Ramos (cell line): ENCODE results near the gene ULBP3.
"Not testable (repeated sequence)": the region's sequence is repeated elsewhere in the genome, so short reads cannot be mapped to it uniquely, and the experiment has no call there.

ENCODE experiments used
- in situ Hi-C: fragments of 300-500 bp; cut with MboI; formaldehyde crosslinking; loops from one replicate; pipeline ENCODE4 v1.14.3; 2022; ENCODE audit warnings: low sequenced_read_pairs; ENCODE audit not compliant: unreplicated experiment

The ULBP3 gene

GRCh38 chr6:150079604-150080003 is 10.7 kb upstream of the ULBP3 start:
- in situ Hi-C loops = loop anchor here (5.0 to 10.0 kb wide), 3 partner anchors 113 to 735 kb away; no protein-coding TSS in a partner anchor

GRCh38 chr6:150078788-150079187 is 9.9 kb upstream of the ULBP3 start:
- in situ Hi-C loops = no loop called here

GRCh38 chr6:150076196-150076893 is 7.4 kb upstream of the ULBP3 start:
- in situ Hi-C loops = no loop called here

- in situ Hi-C loops = no loop called here
Observed at GRCh38 chr6:150075034-150075421, 6.1 kb upstream of the ULBP3 start.

- in situ Hi-C loops = loop anchor here (5.0 kb wide), 1 partner anchor 263 kb away; no protein-coding TSS in a partner anchor
Observed at GRCh38 chr6:150074396-150075033, 5.6 kb upstream of the ULBP3 start.

- in situ Hi-C loops = loop anchor here (5.0 kb wide), 1 partner anchor 265 kb away; no protein-coding TSS in a partner anchor
Observed at GRCh38 chr6:150072201-150072600, 3.3 kb upstream of the ULBP3 start.

GRCh38 chr6:150070236-150070818 is 1.4 kb upstream of the ULBP3 start:
- in situ Hi-C loops = loop anchor here (5.0 kb wide), 1 partner anchor 267 kb away; no protein-coding TSS in a partner anchor

GRCh38 chr6:150069706-150070105 is 785 bp upstream of the ULBP3 start:
- in situ Hi-C loops = loop anchor here (5.0 kb wide), 1 partner anchor 268 kb away; no protein-coding TSS in a partner anchor

GRCh38 chr6:150068151-150068550 is 770 bp downstream of the ULBP3 start:
- in situ Hi-C loops = no loop called here

- in situ Hi-C loops = no loop called here
Observed at GRCh38 chr6:150065083-150065482, 3.8 kb downstream of the ULBP3 start.

- in situ Hi-C loops = no loop called here
Observed at GRCh38 chr6:150063640-150064039, 5.3 kb downstream of the ULBP3 start.

GRCh38 chr6:150059973-150060372 is 8.9 kb downstream of the ULBP3 start:
- in situ Hi-C loops = not testable (repeated sequence)

GRCh38 chr6:150058986-150059385 is 9.9 kb downstream of the ULBP3 start:
- in situ Hi-C loops = no loop called here

GRCh38 chr6:150058231-150058792 is 10.6 kb downstream of the ULBP3 start:
- in situ Hi-C loops = no loop called here

- in situ Hi-C loops = no loop called here
Observed at GRCh38 chr6:150057501-150057951, 11.4 kb downstream of the ULBP3 start.

GRCh38 chr6:150056916-150057315 is 12.0 kb downstream of the ULBP3 start:
- in situ Hi-C loops = no loop called here

GRCh38 chr6:150056156-150056555 is 12.8 kb downstream of the ULBP3 start:
- in situ Hi-C loops = no loop called here

- in situ Hi-C loops = no loop called here
Observed at GRCh38 chr6:150055131-150055530, 13.8 kb downstream of the ULBP3 start.

- in situ Hi-C loops = no loop called here
Observed at GRCh38 chr6:150053450-150053849, 15.5 kb downstream of the ULBP3 start.

- in situ Hi-C loops = no loop called here
Observed at GRCh38 chr6:150050846-150051245, 18.1 kb downstream of the ULBP3 start.

GRCh38 chr6:150048099-150048498 is 20.8 kb downstream of the ULBP3 start:
- in situ Hi-C loops = no loop called here
